HG03469 (cell line): Measurements from ENCODE around the gene YPEL3.
"Not testable (repeated sequence)": the region's sequence is repeated elsewhere in the genome, so short reads cannot be mapped to it uniquely, and the experiment has no call there.

Experiments used
- ATAC-seq: cut with Tn5 transposase; IDR thresholded peaks from one replicate; pipeline ENCODE4 v1.9.1; 2021; ENCODE audit warnings: mild to moderate bottlenecking, moderate library complexity, moderate number of reproducible peaks; ENCODE audit not compliant: unreplicated experiment

Gene YPEL3

GRCh38 chr16:30096105-30096861 is at the start of gene YPEL3:
Gene YPEL3 (minus strand): TSS chr16:30096213. CDS start chr16:30095482, 731 bp downstream.
- no peak for ATAC-seq

- ATAC-seq = no peak
Observed at GRCh38 chr16:30145657-30146056, 49.6 kb upstream of the YPEL3 start.

GRCh38 chr16:30144917-30145316 is 48.9 kb upstream of the YPEL3 start:
- no peak for ATAC-seq

GRCh38 chr16:30144017-30144416 is 48.0 kb upstream of the YPEL3 start:
- no peak for ATAC-seq

GRCh38 chr16:30143347-30143702 is 47.3 kb upstream of the YPEL3 start:
- ATAC-seq = no peak

- no peak for ATAC-seq
Observed at GRCh38 chr16:30142672-30143346, 46.8 kb upstream of the YPEL3 start.

GRCh38 chr16:30141750-30142149 is 45.7 kb upstream of the YPEL3 start:
- ATAC-seq = no peak

GRCh38 chr16:30139583-30140481 is 43.8 kb upstream of the YPEL3 start:
- no peak for ATAC-seq

- ATAC-seq = no peak
Observed at GRCh38 chr16:30137897-30138296, 41.9 kb upstream of the YPEL3 start.

GRCh38 chr16:30136971-30137605 is 41.1 kb upstream of the YPEL3 start:
- no peak for ATAC-seq

GRCh38 chr16:30132591-30132990 is 36.6 kb upstream of the YPEL3 start:
- ATAC-seq = no peak

- no peak for ATAC-seq
Observed at GRCh38 chr16:30131869-30132475, 36.0 kb upstream of the YPEL3 start.

GRCh38 chr16:30127993-30128392 is 32.0 kb upstream of the YPEL3 start:
- ATAC-seq = no peak

- ATAC-seq = not testable (repeated sequence)
Observed at GRCh38 chr16:30125690-30126089, 29.7 kb upstream of the YPEL3 start.

- ATAC-seq = no peak
Observed at GRCh38 chr16:30124985-30125379, 29.0 kb upstream of the YPEL3 start.

- no peak for ATAC-seq
Observed at GRCh38 chr16:30122604-30123160, 26.7 kb upstream of the YPEL3 start.

GRCh38 chr16:30121741-30122571 is 25.9 kb upstream of the YPEL3 start:
- no peak for ATAC-seq

- no peak for ATAC-seq
Observed at GRCh38 chr16:30120340-30121105, 24.5 kb upstream of the YPEL3 start.

- ATAC-seq = no peak
Observed at GRCh38 chr16:30119428-30119827, 23.4 kb upstream of the YPEL3 start.
